Esophagus squamous epithelium (tissue), 4 donors: ENCODE results near the gene ABHD6.

Experiments
- CTCF ChIP-seq, 6 experiments: fragments of 450-650 bp in 4 of 6; fragments of 200-600 bp in 2 of 6; sonication (generic) in 2 of 6; IDR thresholded peaks; one replicate each; pipeline ENCODE4 v1.5.1; 2016 to 2019; ENCODE audit warnings: antibody characterized with exemption in 6 of 6, mild to moderate bottlenecking in 4 of 6, moderate library complexity in 4 of 6
- POLR2A ChIP-seq, 4 donors: fragments of 450-650 bp; IDR thresholded peaks; one replicate each; pipeline ENCODE4 v1.6.1; 2017; ENCODE audit warnings: antibody characterized with exemption in 4 of 4, mild to moderate bottlenecking in 4 of 4, moderate library complexity in 3 of 4

GRCh38 chr3:58321791-58322190 is 84.2 kb downstream of the ABHD6 start:
- TF ChIP-seq POLR2A (IDR thresholded peaks at IDR 0.05): no peak
- no peak for TF ChIP-seq CTCF (IDR thresholded peaks at IDR 0.05)
